Breast epithelium (tissue), 3 donors: ENCODE results near the gene CDHR2.

Experiments used
- POLR2A ChIP-seq: fragments of 450-650 bp; IDR thresholded peaks from one replicate; pipeline ENCODE4 v1.6.1; 2016; ENCODE audit warnings: antibody characterized with exemption, mild to moderate bottlenecking, moderate library complexity
- TF ChIP-seq, protein P1 (sequence below), 3 donors: fragments of 450-650 bp; IDR thresholded peaks; one replicate each; pipeline ENCODE4 v1.5.1; 2016 to 2017; ENCODE audit warnings: antibody characterized with exemption in 3 of 3, mild to moderate bottlenecking in 3 of 3, moderate library complexity in 3 of 3

DNA sequence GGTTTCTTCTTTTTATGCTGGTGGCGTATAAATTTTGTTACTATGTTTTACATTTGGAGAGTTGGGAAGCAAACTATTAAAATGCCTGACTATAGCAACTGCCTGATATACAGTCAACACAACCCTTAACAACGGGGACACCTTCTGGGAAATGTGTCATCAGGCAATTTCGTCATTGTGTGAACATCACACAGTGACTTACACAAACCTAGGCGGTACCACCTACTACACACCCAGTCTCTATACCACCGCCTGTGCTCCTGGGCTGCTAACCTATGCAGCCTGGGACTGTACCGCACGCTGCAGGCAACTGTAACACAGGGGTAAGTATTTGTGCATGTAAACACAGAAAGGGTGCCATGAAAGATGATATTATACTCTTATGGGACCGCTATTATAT is 1.3 kb upstream of the CDHR2 start:
- TF ChIP-seq, protein P1, sequence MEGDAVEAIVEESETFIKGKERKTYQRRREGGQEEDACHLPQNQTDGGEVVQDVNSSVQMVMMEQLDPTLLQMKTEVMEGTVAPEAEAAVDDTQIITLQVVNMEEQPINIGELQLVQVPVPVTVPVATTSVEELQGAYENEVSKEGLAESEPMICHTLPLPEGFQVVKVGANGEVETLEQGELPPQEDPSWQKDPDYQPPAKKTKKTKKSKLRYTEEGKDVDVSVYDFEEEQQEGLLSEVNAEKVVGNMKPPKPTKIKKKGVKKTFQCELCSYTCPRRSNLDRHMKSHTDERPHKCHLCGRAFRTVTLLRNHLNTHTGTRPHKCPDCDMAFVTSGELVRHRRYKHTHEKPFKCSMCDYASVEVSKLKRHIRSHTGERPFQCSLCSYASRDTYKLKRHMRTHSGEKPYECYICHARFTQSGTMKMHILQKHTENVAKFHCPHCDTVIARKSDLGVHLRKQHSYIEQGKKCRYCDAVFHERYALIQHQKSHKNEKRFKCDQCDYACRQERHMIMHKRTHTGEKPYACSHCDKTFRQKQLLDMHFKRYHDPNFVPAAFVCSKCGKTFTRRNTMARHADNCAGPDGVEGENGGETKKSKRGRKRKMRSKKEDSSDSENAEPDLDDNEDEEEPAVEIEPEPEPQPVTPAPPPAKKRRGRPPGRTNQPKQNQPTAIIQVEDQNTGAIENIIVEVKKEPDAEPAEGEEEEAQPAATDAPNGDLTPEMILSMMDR (IDR thresholded peaks at IDR 0.05) = no peak
- TF ChIP-seq POLR2A = no peak
